SU-DHL-6 (cell line): ENCODE measurements around the gene ARHGAP44.

Experiments used
- H2AFZ ChIP-seq: fragments of 200-600 bp; sonication (generic); 2 replicates; pipeline ENCODE4 v1.6.1; 2014; ENCODE audit warnings: low read depth, mild to moderate bottlenecking, moderate library complexity, mixed read lengths, antibody characterized with exemption, low read length; ENCODE audit not compliant: severe bottlenecking
- H3F3A ChIP-seq: fragments of 200-600 bp; shearing (Covaris generic); 2 replicates; pipeline ENCODE4 v1.6.0; 2016; ENCODE audit warnings: antibody characterized with exemption, mild to moderate bottlenecking; ENCODE audit not compliant: insufficient read depth
- H3K27ac ChIP-seq: fragments of 200-600 bp; sonication (generic); 2 replicates; pipeline ENCODE4 v1.5.1; 2016; ENCODE audit warnings: low read depth, mild to moderate bottlenecking, low read length, moderate library complexity, mixed read lengths
- H3K27me3 ChIP-seq: fragments of 200-600 bp; sonication (generic), shearing (Covaris generic); 2 replicates; pipeline ENCODE4 v1.6.0; 2014; ENCODE audit warnings: mild to moderate bottlenecking, low read length
- H3K36me3 ChIP-seq: fragments of 200-600 bp; sonication (generic); 2 replicates; pipeline ENCODE4 v1.6.1; 2014; ENCODE audit warnings: mild to moderate bottlenecking, low read length, mixed read lengths
- H3K4me2 ChIP-seq: fragments of 300-600, 200-600 bp; shearing (Covaris generic), sonication (generic); 2 replicates; pipeline ENCODE4 v1.6.0; 2014; ENCODE audit warnings: low read length, low read depth, mild to moderate bottlenecking; ENCODE audit not compliant: poor library complexity, severe bottlenecking
- H3K4me3 ChIP-seq: fragments of 200-600 bp; sonication (generic); 2 replicates; pipeline ENCODE4 v1.5.1; 2014; ENCODE audit warnings: antibody characterized with exemption, low read length, mild to moderate bottlenecking, mixed read lengths; ENCODE audit not compliant: insufficient read depth, poor library complexity, severe bottlenecking
- H3K79me2 ChIP-seq: fragments of 200-600 bp; sonication (generic); 2 replicates; pipeline ENCODE4 v1.6.1; 2014; ENCODE audit warnings: mild to moderate bottlenecking, low read length, moderate library complexity; ENCODE audit not compliant: insufficient read depth
- H3K9ac ChIP-seq: fragments of 200-600 bp; sonication (generic); 2 replicates; pipeline ENCODE4 v1.7.0; 2014; ENCODE audit warnings: mild to moderate bottlenecking, low read length
- H3K9me2 ChIP-seq: fragments of 200-600 bp; sonication (generic); replicated peaks from 2 replicates; pipeline ENCODE4 v1.6.1; 2014; ENCODE audit warnings: low read length; ENCODE audit not compliant: insufficient read depth
- H3K9me3 ChIP-seq: fragments of 200-600 bp; sonication (generic); 2 replicates; pipeline ENCODE4 v1.6.1; 2014; ENCODE audit warnings: low read length, mixed read lengths; ENCODE audit not compliant: insufficient read depth
- H4K20me1 ChIP-seq: fragments of 200-600 bp; sonication (generic); 2 replicates; pipeline ENCODE4 v1.6.1; 2014; ENCODE audit warnings: low read depth, mild to moderate bottlenecking, antibody characterized with exemption, low read length, moderate library complexity, mixed read lengths
- EZH2phosphoT487 ChIP-seq: fragments of 200-600 bp; sonication (generic), shearing (Covaris generic); conservative IDR thresholded peaks from 2 replicates; pipeline ENCODE4 v1.6.1; 2018; ENCODE audit warnings: mild to moderate bottlenecking, antibody characterized with exemption, low read length, moderate library complexity, mixed read lengths
- TF ChIP-seq, protein P1 (sequence below): fragments of 200-600 bp; sonication (generic); IDR thresholded peaks from one replicate; pipeline ENCODE4 v1.5.1; 2017; ENCODE audit warnings: antibody characterized with exemption, mild to moderate bottlenecking, low read length, moderate library complexity; ENCODE audit not compliant: insufficient read depth, poor library complexity, severe bottlenecking

ARHGAP44 gene

DNA sequence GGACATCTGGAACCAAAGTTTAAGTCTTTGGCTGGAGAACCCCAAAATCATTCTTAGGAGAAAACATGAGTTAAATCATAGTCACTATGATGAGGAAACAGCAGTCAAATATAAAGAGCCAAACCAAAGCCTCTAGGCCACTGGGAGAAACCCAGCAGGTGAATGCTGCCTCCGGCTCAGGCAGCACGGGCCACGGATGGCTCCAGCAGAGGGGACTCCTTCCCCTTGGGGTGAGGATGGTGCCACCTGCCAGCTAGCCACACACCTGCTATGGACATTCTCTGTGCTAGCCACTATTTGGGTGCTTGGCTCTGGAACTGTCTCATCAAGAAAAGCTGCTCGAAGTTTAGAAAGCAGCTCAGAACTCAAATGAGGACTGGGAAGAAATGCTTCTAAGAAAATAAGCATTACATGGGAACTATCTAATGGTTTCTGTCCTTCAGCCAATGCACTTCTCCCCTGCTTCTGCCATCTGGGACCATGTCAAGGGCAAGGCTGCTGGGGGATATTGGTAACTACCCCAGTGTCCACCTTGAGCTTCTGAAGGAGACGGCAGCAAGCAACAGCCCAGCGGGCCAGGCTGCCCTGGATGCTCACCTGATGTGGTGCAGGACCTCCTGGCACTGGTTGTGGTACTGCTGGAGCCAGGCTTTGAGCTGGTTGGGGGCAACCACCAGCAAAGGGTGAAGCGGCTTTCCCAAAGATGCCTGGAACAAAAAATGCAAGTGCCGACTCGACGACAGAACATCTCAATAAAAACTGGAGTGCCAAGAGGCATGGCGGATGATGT lies 206.0 kb downstream of the ARHGAP44 start:
- H3K9me2 ChIP-seq = no peaks in the 10 kb centered on the region
- H3K9me3 ChIP-seq = no peaks in the 10 kb centered on the region
- no peak for TF ChIP-seq EZH2phosphoT487
- TF ChIP-seq, protein P1, sequence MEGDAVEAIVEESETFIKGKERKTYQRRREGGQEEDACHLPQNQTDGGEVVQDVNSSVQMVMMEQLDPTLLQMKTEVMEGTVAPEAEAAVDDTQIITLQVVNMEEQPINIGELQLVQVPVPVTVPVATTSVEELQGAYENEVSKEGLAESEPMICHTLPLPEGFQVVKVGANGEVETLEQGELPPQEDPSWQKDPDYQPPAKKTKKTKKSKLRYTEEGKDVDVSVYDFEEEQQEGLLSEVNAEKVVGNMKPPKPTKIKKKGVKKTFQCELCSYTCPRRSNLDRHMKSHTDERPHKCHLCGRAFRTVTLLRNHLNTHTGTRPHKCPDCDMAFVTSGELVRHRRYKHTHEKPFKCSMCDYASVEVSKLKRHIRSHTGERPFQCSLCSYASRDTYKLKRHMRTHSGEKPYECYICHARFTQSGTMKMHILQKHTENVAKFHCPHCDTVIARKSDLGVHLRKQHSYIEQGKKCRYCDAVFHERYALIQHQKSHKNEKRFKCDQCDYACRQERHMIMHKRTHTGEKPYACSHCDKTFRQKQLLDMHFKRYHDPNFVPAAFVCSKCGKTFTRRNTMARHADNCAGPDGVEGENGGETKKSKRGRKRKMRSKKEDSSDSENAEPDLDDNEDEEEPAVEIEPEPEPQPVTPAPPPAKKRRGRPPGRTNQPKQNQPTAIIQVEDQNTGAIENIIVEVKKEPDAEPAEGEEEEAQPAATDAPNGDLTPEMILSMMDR = no peak
- peaks cover 5% of the 10 kb centered on the region; the same call in 1 of the 2 replicates for H3F3A ChIP-seq
- H2AFZ ChIP-seq = no peak overlapping the region
- H3K27me3 ChIP-seq = no peaks in the 10 kb centered on the region
- no peak overlapping the region for H3K9ac ChIP-seq
- no peaks in the 10 kb centered on the region for H3K79me2 ChIP-seq
- H4K20me1 ChIP-seq = no peaks in the 10 kb centered on the region
- H3K4me3 ChIP-seq = no peak overlapping the region
- H3K27ac ChIP-seq = no peak overlapping the region
- peaks cover 15% of the 10 kb centered on the region; the same call in 1 of the 2 replicates for H3K36me3 ChIP-seq
- no peak overlapping the region for H3K4me2 ChIP-seq

DNA sequence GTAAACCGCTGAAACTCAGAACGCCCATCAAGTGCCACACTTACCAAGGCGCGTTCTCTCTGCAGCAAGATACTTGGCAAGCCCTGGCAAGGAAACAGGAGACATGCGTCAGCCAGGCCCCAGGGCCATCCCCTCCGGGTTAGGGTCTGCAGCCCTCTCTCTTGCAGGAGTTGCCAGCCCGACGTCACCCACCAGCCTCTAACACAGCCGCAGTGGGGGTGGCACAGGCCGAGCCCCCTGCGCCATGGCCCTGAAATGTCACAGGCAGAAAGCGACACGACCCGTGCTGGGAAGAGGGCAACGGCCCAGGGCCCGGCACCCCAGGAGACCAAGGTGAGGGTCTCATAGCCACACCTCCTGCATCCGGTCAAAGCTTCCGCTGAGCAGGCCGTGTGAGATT lies 206.6 kb downstream of the ARHGAP44 start:
- Histone ChIP-seq H4K20me1 (no peaks in the 10 kb centered on the region), H3K4me3 (no peak overlapping the region), H3K4me2 (no peak overlapping the region), H3K9me2 (no peaks in the 10 kb centered on the region), H3K9me3 (no peaks in the 10 kb centered on the region), H3K36me3 (peaks cover 19% of the 10 kb centered on the region; the same call in 1 of the 2 replicates), H3F3A (peaks cover 5% of the 10 kb centered on the region; the same call in 1 of the 2 replicates), H3K27ac (no peak overlapping the region), H3K9ac (no peak overlapping the region), H2AFZ (no peak overlapping the region), H3K79me2 (no peaks in the 10 kb centered on the region), H3K27me3 (no peaks in the 10 kb centered on the region)
- no peak for TF ChIP-seq EZH2phosphoT487
- TF ChIP-seq, protein P1 = no peak

DNA sequence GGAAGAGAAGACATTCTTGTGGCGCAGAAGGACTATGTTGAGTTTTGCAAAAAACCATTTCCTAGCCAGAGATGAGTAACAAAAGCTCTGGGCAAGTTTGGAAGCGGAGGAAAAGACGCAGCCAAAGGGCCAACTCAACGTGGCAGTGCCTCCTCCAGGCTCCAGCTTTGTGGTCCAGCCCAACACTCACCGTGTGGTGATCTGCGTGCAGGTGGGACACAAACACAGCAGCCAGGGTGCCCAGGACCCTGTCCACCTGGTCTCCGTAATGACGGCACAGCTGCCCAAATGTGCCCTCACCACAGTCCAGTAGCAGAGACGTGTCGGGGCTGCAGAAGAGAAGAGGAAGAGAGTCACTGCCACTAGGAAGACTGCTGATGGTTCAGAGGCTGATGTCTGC lies 207.1 kb downstream of the ARHGAP44 start:
- no peaks in the 10 kb centered on the region for H3K27me3 ChIP-seq
- peaks cover 19% of the 10 kb centered on the region; the same call in 1 of the 2 replicates for H3K36me3 ChIP-seq
- no peak overlapping the region for H2AFZ ChIP-seq
- H3K27ac ChIP-seq = no peak overlapping the region
- no peaks in the 10 kb centered on the region for H3K9me2 ChIP-seq
- no peak overlapping the region for H3K4me3 ChIP-seq
- no peaks in the 10 kb centered on the region for H3K9me3 ChIP-seq
- TF ChIP-seq, protein P1 = no peak
- TF ChIP-seq EZH2phosphoT487 = no peak
- H3K4me2 ChIP-seq = no peak overlapping the region
- H3F3A ChIP-seq = peaks cover 4% of the 10 kb centered on the region; the same call in 1 of the 2 replicates
- H3K79me2 ChIP-seq = no peaks in the 10 kb centered on the region
- no peak overlapping the region for H3K9ac ChIP-seq
- no peaks in the 10 kb centered on the region for H4K20me1 ChIP-seq
